HepG2 (cell line): ENCODE results near the gene DMXL1. TPM values are rescaled to one million over a fixed set of nuclear protein-coding genes. Genes with fewer than 3 reads are reported as not detected.

ENCODE experiments used
- ATAC-seq: fragments of 200-7000 bp; cut with Tn5 transposase; 3 replicates; pipeline ENCODE4 v1.9.1; 2020; ENCODE audit warnings: mild to moderate bottlenecking, moderate library complexity
- BruUV-seq: library from RNA; stranded (reverse); fragments of 400-500 nt; replicated peaks from 2 replicates; lab custom pipeline; 2021; lab: Mats Ljungman, UMichigan
- CTCF ChIA-PET: fragments of 300-600 bp; formaldehyde crosslinking; extraction: SDS; loops from one replicate; lab custom pipeline; 2021; ENCODE audit warnings: low total read pairs, inconsistent platforms, low intra/inter-chr PET ratio; lab: Yijun Ruan, JAX
- POLR2A ChIA-PET: fragments of 350-600 bp; sonication (Branson Sonifier 250); formaldehyde crosslinking; loops from one replicate; lab custom pipeline; 2020; ENCODE audit warnings: antibody characterized with exemption, inconsistent platforms; lab: Yijun Ruan, JAX
- DNase-seq: peaks from one replicate; pipeline ENCODE4 v3.0.0-alpha.2; 2015; ENCODE audit warnings: low spot score
- FAIRE-seq: peaks from 3 replicates; lab custom pipeline; 2011; peaks lifted over from hg19 to GRCh38; lab: Jason Lieb, UNC
- H2AFZ ChIP-seq: one replicate; pipeline ENCODE4 v1.6.1; 2011; ENCODE audit warnings: low read length, inconsistent platforms
- H3K27ac ChIP-seq: fragments of 300-600 bp; 3 replicates; pipeline ENCODE4 v1.8.0; 2011; ENCODE audit warnings: mixed run types, mild to moderate bottlenecking, mixed read lengths, low read length, inconsistent platforms; ENCODE audit not compliant: insufficient read depth; ENCODE audit errors: extremely low read length
- H3K27me3 ChIP-seq, 2 experiments: fragments of 200-600 bp in 1 of 2; 2 replicates in 1 of 2; 3 replicates in 1 of 2; pipeline versions ENCODE4 v1.6.0 to v1.8.0; 2011; ENCODE audit warnings: low read length in 2 of 2, mild to moderate bottlenecking in 2 of 2, moderate library complexity in 2 of 2, inconsistent platforms in 1 of 2; ENCODE audit not compliant: insufficient read depth in 2 of 2, control insufficient read depth in 1 of 2
- H3K36me3 ChIP-seq, 2 experiments: fragments of 200-600 bp in 1 of 2; replicated peaks in 1 of 2; 2 replicates in 1 of 2; 3 replicates in 1 of 2; pipeline versions ENCODE4 v1.5.1 to v1.8.0; 2011; ENCODE audit warnings: low read length in 2 of 2, inconsistent platforms in 1 of 2; ENCODE audit not compliant: insufficient read depth in 2 of 2, control insufficient read depth in 1 of 2
- H3K4me1 ChIP-seq: 2 replicates; pipeline ENCODE4 v1.5.1; 2012; ENCODE audit warnings: low read length, inconsistent platforms; ENCODE audit not compliant: insufficient read depth
- H3K4me2 ChIP-seq: 2 replicates; pipeline ENCODE4 v1.6.0; 2011; ENCODE audit warnings: low read depth, low read length, inconsistent platforms
- H3K4me3 ChIP-seq, 3 experiments: fragments of 200-600 bp in 1 of 3; sonication (generic), shearing (Covaris generic) in 1 of 3; replicated peaks in 1 of 3; 2 replicates each; pipeline ENCODE4 v1.5.1; 2011 to 2016; ENCODE audit warnings: low read length in 3 of 3, inconsistent platforms in 2 of 3, low read depth in 2 of 3, mild to moderate bottlenecking in 2 of 3, control low read depth in 1 of 3, mixed read lengths in 1 of 3; ENCODE audit not compliant: insufficient read depth in 1 of 3
- H3K79me2 ChIP-seq: one replicate; pipeline ENCODE4 v1.6.1; 2011; ENCODE audit warnings: low read length, inconsistent platforms; ENCODE audit not compliant: insufficient read depth
- H3K9ac ChIP-seq: 2 replicates; pipeline ENCODE4 v1.6.0; 2011; ENCODE audit warnings: mild to moderate bottlenecking, low read depth, low read length, inconsistent platforms; ENCODE audit not compliant: insufficient read depth
- H3K9me3 ChIP-seq: 2 replicates; pipeline ENCODE4 v1.5.1; 2012; ENCODE audit warnings: mild to moderate bottlenecking, low read length
- H4K20me1 ChIP-seq: 2 replicates; pipeline ENCODE4 v1.6.0; 2011; ENCODE audit warnings: inconsistent platforms, mild to moderate bottlenecking, low read length, moderate library complexity; ENCODE audit not compliant: insufficient read depth
- DR1 ChIP-seq: sonication (generic); formaldehyde crosslinking; IDR thresholded peaks from 2 replicates; pipeline ENCODE4 v1.8.0; 2021; ENCODE audit warnings: mild to moderate bottlenecking, missing genetic modification reagents, inconsistent platforms
- GTF3A ChIP-seq: sonication (generic); formaldehyde crosslinking; conservative IDR thresholded peaks from 2 replicates; pipeline ENCODE4 v1.4.0; 2020; ENCODE audit warnings: mild to moderate bottlenecking, missing genetic modification reagents
- KDM3A ChIP-seq: IDR thresholded peaks from 2 replicates; pipeline ENCODE4 v1.6.1; 2018; ENCODE audit warnings: low read depth, missing compliant biosample characterization
- NBN ChIP-seq: fragments of 450-650 bp; conservative IDR thresholded peaks from 2 replicates; pipeline ENCODE4 v1.6.1; 2017
- PCBP1 ChIP-seq: fragments of 200-400 bp; formaldehyde crosslinking; IDR thresholded peaks from 2 replicates; pipeline ENCODE4 v1.6.1; 2017; ENCODE audit warnings: mild to moderate bottlenecking, low read depth, low read length, borderline replicate concordance
- RFX5 ChIP-seq: IDR thresholded peaks from 2 replicates; pipeline ENCODE4 v1.6.1; 2011; ENCODE audit warnings: low read depth, low read length, improper control_type of control experiment
- SP2 ChIP-seq: sonication (generic); formaldehyde crosslinking; IDR thresholded peaks from 2 replicates; pipeline ENCODE4 v1.5.1; 2020; ENCODE audit warnings: mild to moderate bottlenecking, missing genetic modification reagents
- TBX2 ChIP-seq: sonication (generic); formaldehyde crosslinking; IDR thresholded peaks from 2 replicates; pipeline ENCODE4 v1.5.0; 2020; ENCODE audit warnings: missing genetic modification reagents, mild to moderate bottlenecking, borderline replicate concordance
- TOPORS ChIP-seq: sonication (generic); formaldehyde crosslinking; IDR thresholded peaks from 2 replicates; pipeline ENCODE4 v1.8.0; 2023; ENCODE audit warnings: mild to moderate bottlenecking, missing genetic modification reagents
- TRAFD1 ChIP-seq: sonication (generic); formaldehyde crosslinking; IDR thresholded peaks from 2 replicates; pipeline ENCODE4 v1.5.1; 2020; ENCODE audit warnings: missing genetic modification reagents, mild to moderate bottlenecking, borderline replicate concordance
- YEATS4 ChIP-seq: sonication (generic); formaldehyde crosslinking; IDR thresholded peaks from 2 replicates; pipeline ENCODE4 v1.4.0; 2020; ENCODE audit warnings: missing genetic modification reagents, borderline replicate concordance
- ZFP36 ChIP-seq: fragments of 150-350 bp; IDR thresholded peaks from 2 replicates; pipeline ENCODE4 v1.6.1; 2018; ENCODE audit warnings: borderline replicate concordance, low read length, low read depth; ENCODE audit not compliant: partially characterized antibody
- ZNF432 ChIP-seq: sonication (generic); formaldehyde crosslinking; IDR thresholded peaks from 2 replicates; pipeline ENCODE4 v1.5.0; 2020; ENCODE audit warnings: missing genetic modification reagents, mild to moderate bottlenecking, borderline replicate concordance
- ZNF572 ChIP-seq: sonication (generic); formaldehyde crosslinking; IDR thresholded peaks from 2 replicates; pipeline ENCODE4 v1.5.1; 2020; ENCODE audit warnings: mild to moderate bottlenecking, missing genetic modification reagents
- ZNF674 ChIP-seq: sonication (generic); formaldehyde crosslinking; IDR thresholded peaks from 2 replicates; pipeline ENCODE4 v1.5.0; 2020; ENCODE audit warnings: low read depth, mild to moderate bottlenecking, missing genetic modification reagents
- WGBS: methylation state at CpG from one replicate; pipeline ENCODE4 v1.1.6; 2017; ENCODE audit warnings: low lambda C conversion rate; 5-methylcytosine and 5-hydroxymethylcytosine counted together
- in situ Hi-C: cut with HindIII; loops from 2 replicates; pipeline ENCODE4 v1.10.0; 2017; ENCODE audit warnings: low pct_unique_long_range_greater_than_20kb; ENCODE audit not compliant: extremely low pct_ligation_motif_present
- intact Hi-C: fragments of 100-400 bp; cut with micrococcal nuclease; formaldehyde crosslinking; loops from one replicate; pipeline ENCODE4 v1.10.0; 2022; ENCODE audit not compliant: unreplicated experiment
- polyA plus RNA-seq, 8 experiments: library from polyadenylated mRNA; depleted of rRNA in 3 of 8; stranded (reverse) in 7 of 8; unstranded in 1 of 8; fragments of >200 nt; fragmentation: Illumina TruSeq in 4 of 8; extraction: Trizol in 4 of 8; gene quantifications; 2 replicates each; pipeline versions ENCODE4 v1.2.1 to v1.2.3, GENCODE V29; 2011 to 2016; ENCODE audit warnings: low read depth in 4 of 8, missing spikeins in 1 of 8, mixed read lengths in 1 of 8; ENCODE audit not compliant: insufficient read depth in 1 of 8
- total RNA-seq, 5 experiments: library from RNA; depleted of rRNA; stranded (reverse); fragments of >200 nt; fragmentation: Illumina TruSeq; extraction: Trizol; gene quantifications; 2 replicates each; pipeline ENCODE4 v1.2.3, GENCODE V29; 2016; ENCODE audit warnings: low read depth in 1 of 5
- TF ChIP-seq, protein P1 (sequence below): sonication (generic); formaldehyde crosslinking; IDR thresholded peaks from 2 replicates; pipeline ENCODE4 v1.4.0; 2020; ENCODE audit warnings: mild to moderate bottlenecking, missing genetic modification reagents
- TF ChIP-seq, protein P2 (sequence below): sonication (generic); formaldehyde crosslinking; IDR thresholded peaks from 2 replicates; pipeline ENCODE4 v1.8.1; 2023; ENCODE audit warnings: missing genetic modification reagents, mild to moderate bottlenecking, borderline replicate concordance

Gene DMXL1
- total and polyA plus RNA-seq, 2 of the 13 experiments (the other 11 are each of a cell fraction or from before 2014, with no cell fraction given), result 6.9 to 18.6 TPM

DNA sequence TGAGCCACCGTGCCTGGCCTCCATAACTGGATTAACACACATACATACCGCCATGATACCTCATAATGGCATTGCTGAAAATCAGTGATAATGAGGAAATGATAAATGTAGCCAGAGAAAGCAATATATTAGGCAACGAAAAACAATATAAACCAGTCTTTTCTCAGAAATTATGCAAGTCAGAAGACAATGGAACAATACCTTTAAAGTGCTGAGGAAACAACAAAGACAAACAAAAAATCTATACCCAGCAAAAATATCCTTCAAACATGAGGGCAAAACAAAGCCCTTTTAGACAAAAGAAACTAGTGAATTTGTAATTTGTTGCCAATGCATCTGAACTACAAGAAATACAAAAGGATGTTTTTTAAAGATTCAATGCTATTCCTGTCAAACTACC lies 186.7 kb downstream of the DMXL1 start:
- 48% methylated on average over 3 of the region's 3 CpGs for WGBS
- Histone ChIP-seq H3K9me3 (no peaks in the 10 kb centered on the region; the same call in 1 of the 2 replicates), H3K79me2 (no peaks in the 10 kb centered on the region), H3K36me3 (no peaks in the 10 kb centered on the region), H3K27ac (no peak overlapping the region), H3K27me3 (no peaks in the 10 kb centered on the region), H3K4me3 (no peak overlapping the region), H2AFZ (no peak overlapping the region), H3K4me2 (no peak overlapping the region), H3K9ac (no peak overlapping the region), H3K4me1 (peaks cover 16% of the 10 kb centered on the region), H4K20me1 (no peaks in the 10 kb centered on the region)
- BruUV-seq, result no TSS peak
- TF ChIP-seq TBX2 (no peak), TRAFD1 (CRISPR knock-in tag) (no peak), RFX5 (no peak), PCBP1 (no peak), GTF3A (CRISPR knock-in tag) (no peak), YEATS4 (CRISPR knock-in tag) (no peak), NBN (no peak), SP2 (CRISPR knock-in tag) (no peak), TOPORS (CRISPR knock-in tag) (no peak), ZNF674 (CRISPR knock-in tag) (no peak), KDM3A (CRISPR knock-in tag) (no peak), ZNF572 (CRISPR knock-in tag) (no peak), ZFP36 (no peak), DR1 (no peak), ZNF432 (CRISPR knock-in tag) (no peak)
- TF ChIP-seq, protein P1, sequence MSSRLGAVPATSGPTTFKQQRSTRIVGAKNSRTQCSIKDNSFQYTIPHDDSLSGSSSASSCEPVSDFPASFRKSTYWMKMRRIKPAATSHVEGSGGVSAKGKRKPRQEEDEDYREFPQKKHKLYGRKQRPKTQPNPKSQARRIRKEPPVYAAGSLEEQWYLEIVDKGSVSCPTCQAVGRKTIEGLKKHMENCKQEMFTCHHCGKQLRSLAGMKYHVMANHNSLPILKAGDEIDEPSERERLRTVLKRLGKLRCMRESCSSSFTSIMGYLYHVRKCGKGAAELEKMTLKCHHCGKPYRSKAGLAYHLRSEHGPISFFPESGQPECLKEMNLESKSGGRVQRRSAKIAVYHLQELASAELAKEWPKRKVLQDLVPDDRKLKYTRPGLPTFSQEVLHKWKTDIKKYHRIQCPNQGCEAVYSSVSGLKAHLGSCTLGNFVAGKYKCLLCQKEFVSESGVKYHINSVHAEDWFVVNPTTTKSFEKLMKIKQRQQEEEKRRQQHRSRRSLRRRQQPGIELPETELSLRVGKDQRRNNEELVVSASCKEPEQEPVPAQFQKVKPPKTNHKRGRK (CRISPR knock-in tag), result no peak
- TF ChIP-seq, protein P2, sequence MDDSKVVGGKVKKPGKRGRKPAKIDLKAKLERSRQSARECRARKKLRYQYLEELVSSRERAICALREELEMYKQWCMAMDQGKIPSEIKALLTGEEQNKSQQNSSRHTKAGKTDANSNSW (CRISPR knock-in tag), result no peak
- ChIA-PET CTCF (no interaction called here), POLR2A (interaction anchor here (2.8 kb wide), 1 partner anchor 10 kb away, joined by 12 read pairs; no protein-coding TSS in a partner anchor)
- in situ Hi-C loops (no loop called here), intact Hi-C loops (no loop called here)
- DNase-seq (no peak), ATAC-seq (no peak), FAIRE-seq (no peak)
